Endothelial cell (in vitro differentiated cells): ENCODE results near the gene UBXN11. TPM values are rescaled to one million over a fixed set of nuclear protein-coding genes. Genes with fewer than 3 reads are reported as not detected.

Experiments
- DNase-seq: peaks from one replicate; pipeline ENCODE4 v3.0.0; 2021; ENCODE audit warnings: low spot score
- H3K27ac Mint-ChIP-seq: one replicate; pipeline ENCODE4 v1.8.0; 2021; ENCODE audit warnings: mixed read lengths, inconsistent platforms; ENCODE audit not compliant: unreplicated experiment
- H3K27me3 Mint-ChIP-seq: one replicate; pipeline ENCODE4 v1.8.0; 2021; ENCODE audit warnings: mild to moderate bottlenecking, moderate library complexity, mixed read lengths, inconsistent platforms; ENCODE audit not compliant: unreplicated experiment
- H3K36me3 Mint-ChIP-seq: one replicate; pipeline ENCODE4 v1.8.0; 2021; ENCODE audit warnings: mild to moderate bottlenecking, low read depth, mixed read lengths, inconsistent platforms; ENCODE audit not compliant: unreplicated experiment
- H3K4me1 Mint-ChIP-seq: one replicate; pipeline ENCODE4 v1.8.0; 2021; ENCODE audit warnings: mild to moderate bottlenecking, mixed read lengths, inconsistent platforms; ENCODE audit not compliant: unreplicated experiment
- H3K4me3 Mint-ChIP-seq: one replicate; pipeline ENCODE4 v1.8.0; 2021; ENCODE audit warnings: mild to moderate bottlenecking, mixed read lengths, inconsistent platforms; ENCODE audit not compliant: unreplicated experiment
- H3K9me3 Mint-ChIP-seq: one replicate; pipeline ENCODE4 v1.8.0; 2021; ENCODE audit warnings: mixed read lengths, inconsistent platforms; ENCODE audit not compliant: unreplicated experiment
- CTCF ChIP-seq: fragments of 200-600 bp; sonication (generic); IDR thresholded peaks from one replicate; pipeline ENCODE4 v1.5.0; 2021; ENCODE audit warnings: antibody characterized with exemption; ENCODE audit not compliant: unreplicated experiment
- total RNA-seq: library from RNA; stranded (reverse); fragmentation: NEBNext Ultra II Directional; extraction: Animal tissue kit (Norgen Biotek cat#: 25700); gene quantifications from one replicate; pipeline ENCODE4 v1.2.1, GENCODE V29; 2021; ENCODE audit not compliant: unreplicated experiment

UBXN11 gene
- total RNA-seq, 1 donor from 2014 or later: 16.0 TPM

DNA sequence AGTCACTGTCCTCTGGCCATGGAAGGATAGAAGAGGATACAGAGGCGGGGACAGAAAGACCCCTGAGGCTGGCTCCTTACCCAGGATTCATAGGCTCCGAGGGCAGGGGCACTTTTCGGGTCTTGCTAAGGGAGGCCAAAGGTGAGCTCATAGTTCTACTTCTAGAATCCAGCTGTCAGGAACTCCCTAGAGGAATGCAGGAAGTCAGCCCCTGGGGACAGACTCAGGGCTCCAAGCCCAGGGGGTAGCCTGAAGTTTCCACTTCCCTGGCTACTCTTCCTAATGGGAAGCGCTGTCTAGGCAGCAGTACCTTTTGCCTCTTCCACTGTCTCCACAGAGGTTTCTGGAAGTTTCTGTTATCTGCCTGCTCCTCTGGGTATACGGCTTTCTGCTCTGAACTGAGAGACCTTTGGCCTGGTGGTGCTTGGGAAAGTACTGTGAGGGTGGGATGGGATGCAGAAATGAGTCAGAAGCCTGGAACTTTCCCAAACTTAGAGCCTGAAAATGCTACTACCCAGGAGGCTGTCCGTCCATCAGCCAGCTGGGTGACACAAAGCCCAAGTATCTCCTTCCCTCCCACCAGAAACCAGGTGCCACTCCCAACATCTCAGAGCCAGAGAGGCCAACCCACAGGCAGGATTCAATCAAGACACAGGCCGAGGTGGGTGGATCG, 3.6 kb downstream of the UBXN11 start:
- peak; percentile 44 for DNase-seq
- Mint-ChIP-seq H3K36me3 (no peaks in the 10 kb centered on the region), H3K27ac (peak overlapping the region; percentile 72), H3K4me3 (no peak overlapping the region), H3K4me1 (peaks cover 24% of the 10 kb centered on the region), H3K27me3 (peaks cover 4% of the 10 kb centered on the region), H3K9me3 (no peaks in the 10 kb centered on the region)
- TF ChIP-seq CTCF: no peak

GRCh38 chr1:26300578-26301275, 5.7 kb downstream of the UBXN11 start:
- no peak for TF ChIP-seq CTCF
- H3K4me3 Mint-ChIP-seq: no peak overlapping the region
- H3K27ac Mint-ChIP-seq: no peak overlapping the region
- H3K9me3 Mint-ChIP-seq: no peaks in the 10 kb centered on the region
- peaks cover 2% of the 10 kb centered on the region for H3K27me3 Mint-ChIP-seq
- no peaks in the 10 kb centered on the region for H3K36me3 Mint-ChIP-seq
- H3K4me1 Mint-ChIP-seq: peaks cover 17% of the 10 kb centered on the region
- DNase-seq: no peak

- Mint-ChIP-seq H3K36me3 (peaks cover 7% of the 10 kb centered on the region), H3K4me1 (peaks cover 23% of the 10 kb centered on the region), H3K9me3 (no peaks in the 10 kb centered on the region), H3K27me3 (peaks cover 2% of the 10 kb centered on the region), H3K4me3 (no peak overlapping the region), H3K27ac (no peak overlapping the region)
- TF ChIP-seq CTCF: no peak
- DNase-seq: no peak
Observed at GRCh38 chr1:26297791-26298124, 8.7 kb downstream of the UBXN11 start.

- H3K4me1 Mint-ChIP-seq: peaks cover 18% of the 10 kb centered on the region
- no peak for DNase-seq
- TF ChIP-seq CTCF: no peak
- peaks cover 7% of the 10 kb centered on the region for H3K36me3 Mint-ChIP-seq
- H3K27ac Mint-ChIP-seq: no peak overlapping the region
- peaks cover 2% of the 10 kb centered on the region for H3K27me3 Mint-ChIP-seq
- H3K4me3 Mint-ChIP-seq: no peak overlapping the region
- no peaks in the 10 kb centered on the region for H3K9me3 Mint-ChIP-seq
Observed at GRCh38 chr1:26297057-26297790, 9.2 kb downstream of the UBXN11 start.
